IMR-90 (cell line): ENCODE measurements around the gene GFPT1.

ENCODE experiments used
- POLR2A ChIP-seq: IDR thresholded peaks from 2 replicates; pipeline ENCODE4 v1.6.1; 2012; ENCODE audit warnings: mild to moderate bottlenecking, low read depth, low read length
- TF ChIP-seq, protein P1 (sequence below): conservative IDR thresholded peaks from 2 replicates; pipeline ENCODE4 v1.5.1; 2012; ENCODE audit warnings: mild to moderate bottlenecking, low read depth, low read length, improper control_type of control experiment

DNA sequence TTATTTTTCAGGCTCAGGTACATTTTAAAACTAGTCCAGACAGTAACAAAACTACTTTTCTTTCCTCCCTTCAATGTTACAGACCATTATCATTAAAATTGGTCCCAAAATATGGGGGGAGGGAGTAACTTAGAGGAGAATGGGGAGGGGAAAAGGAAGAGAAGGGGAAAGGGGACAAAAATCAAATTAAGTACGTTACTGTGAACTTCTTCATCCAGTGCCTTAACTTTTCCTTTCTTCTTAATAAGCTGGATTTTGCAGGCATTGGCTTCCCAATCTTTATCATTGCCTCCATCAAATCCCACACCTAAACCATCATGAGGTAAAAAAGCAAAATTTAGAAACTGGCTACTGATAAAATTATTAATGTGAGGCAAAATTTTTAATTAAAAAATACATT is 17.2 kb downstream of the GFPT1 start:
- TF ChIP-seq, protein P1, sequence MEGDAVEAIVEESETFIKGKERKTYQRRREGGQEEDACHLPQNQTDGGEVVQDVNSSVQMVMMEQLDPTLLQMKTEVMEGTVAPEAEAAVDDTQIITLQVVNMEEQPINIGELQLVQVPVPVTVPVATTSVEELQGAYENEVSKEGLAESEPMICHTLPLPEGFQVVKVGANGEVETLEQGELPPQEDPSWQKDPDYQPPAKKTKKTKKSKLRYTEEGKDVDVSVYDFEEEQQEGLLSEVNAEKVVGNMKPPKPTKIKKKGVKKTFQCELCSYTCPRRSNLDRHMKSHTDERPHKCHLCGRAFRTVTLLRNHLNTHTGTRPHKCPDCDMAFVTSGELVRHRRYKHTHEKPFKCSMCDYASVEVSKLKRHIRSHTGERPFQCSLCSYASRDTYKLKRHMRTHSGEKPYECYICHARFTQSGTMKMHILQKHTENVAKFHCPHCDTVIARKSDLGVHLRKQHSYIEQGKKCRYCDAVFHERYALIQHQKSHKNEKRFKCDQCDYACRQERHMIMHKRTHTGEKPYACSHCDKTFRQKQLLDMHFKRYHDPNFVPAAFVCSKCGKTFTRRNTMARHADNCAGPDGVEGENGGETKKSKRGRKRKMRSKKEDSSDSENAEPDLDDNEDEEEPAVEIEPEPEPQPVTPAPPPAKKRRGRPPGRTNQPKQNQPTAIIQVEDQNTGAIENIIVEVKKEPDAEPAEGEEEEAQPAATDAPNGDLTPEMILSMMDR: no peak
- TF ChIP-seq POLR2A: no peak
